Measurements from ENCODE around the gene FGF23. TPM values are rescaled to one million over a fixed set of nuclear protein-coding genes. Genes with fewer than 3 reads are reported as not detected.

The FGF23 gene
- total RNA-seq, 1 donor from 2014 or later = not detected

GRCh38 chr12:4324366-4324765 is 55.1 kb downstream of the FGF23 start:
- Mint-ChIP-seq H3K4me1 (ENCODE audit: low read depth, unreplicated experiment) (peaks cover 2% of the 10 kb centered on the region), H3K27ac (ENCODE audit: unreplicated experiment) (no peak overlapping the region), H3K4me3 (ENCODE audit: unreplicated experiment) (no peak overlapping the region), H3K36me3 (ENCODE audit: unreplicated experiment) (no peaks in the 10 kb centered on the region), H3K9me3 (ENCODE audit: unreplicated experiment) (peaks cover 3% of the 10 kb centered on the region), H3K27me3 (ENCODE audit: unreplicated experiment) (peaks cover 4% of the 10 kb centered on the region)
- TF ChIP-seq CTCF (IDR thresholded peaks at IDR 0.05; ENCODE audit: partially characterized antibody, unreplicated experiment) = no peak
- no peak for DNase-seq

GRCh38 chr12:4323396-4323795 is 56.1 kb downstream of the FGF23 start:
- Mint-ChIP-seq H3K4me3 (ENCODE audit: unreplicated experiment) (no peak overlapping the region), H3K36me3 (ENCODE audit: unreplicated experiment) (no peaks in the 10 kb centered on the region), H3K27me3 (ENCODE audit: unreplicated experiment) (peaks cover 7% of the 10 kb centered on the region), H3K9me3 (ENCODE audit: unreplicated experiment) (peaks cover 3% of the 10 kb centered on the region), H3K4me1 (ENCODE audit: low read depth, unreplicated experiment) (peaks cover 2% of the 10 kb centered on the region), H3K27ac (ENCODE audit: unreplicated experiment) (no peak overlapping the region)
- no peak for TF ChIP-seq CTCF (IDR thresholded peaks at IDR 0.05; ENCODE audit: partially characterized antibody, unreplicated experiment)
- no peak for DNase-seq

GRCh38 chr12:4322726-4323125 is 56.8 kb downstream of the FGF23 start:
- H3K27ac Mint-ChIP-seq (ENCODE audit: unreplicated experiment) = no peak overlapping the region
- H3K9me3 Mint-ChIP-seq (ENCODE audit: unreplicated experiment) = peaks cover 3% of the 10 kb centered on the region
- TF ChIP-seq CTCF (IDR thresholded peaks at IDR 0.05; ENCODE audit: partially characterized antibody, unreplicated experiment) = no peak
- DNase-seq = no peak
- no peaks in the 10 kb centered on the region for H3K36me3 Mint-ChIP-seq (ENCODE audit: unreplicated experiment)
- H3K27me3 Mint-ChIP-seq (ENCODE audit: unreplicated experiment) = peaks cover 7% of the 10 kb centered on the region
- peaks cover 2% of the 10 kb centered on the region for H3K4me1 Mint-ChIP-seq (ENCODE audit: low read depth, unreplicated experiment)
- H3K4me3 Mint-ChIP-seq (ENCODE audit: unreplicated experiment) = peak overlapping the region; percentile 22

GRCh38 chr12:4320853-4321701 is 58.4 kb downstream of the FGF23 start, which contains the start of gene TIGAR:
TSS of gene TIGAR (plus strand) at chr12:4321213. CDS start at chr12:4321272, 59 bp downstream.
- Mint-ChIP-seq H3K27ac (ENCODE audit: unreplicated experiment) (peak within 1 kb of the TSS; percentile 76), H3K27me3 (ENCODE audit: unreplicated experiment) (peaks cover 7% of the 10 kb centered on the region), H3K9me3 (ENCODE audit: unreplicated experiment) (peaks cover 3% of the 10 kb centered on the region), H3K4me3 (ENCODE audit: unreplicated experiment) (peak within 1 kb of the TSS; percentile 88), H3K36me3 (ENCODE audit: unreplicated experiment) (no peaks in the 10 kb centered on the region), H3K4me1 (ENCODE audit: low read depth, unreplicated experiment) (peaks cover 2% of the 10 kb centered on the region)
- peak; percentile 97 for DNase-seq
- TF ChIP-seq CTCF (IDR thresholded peaks at IDR 0.05; ENCODE audit: partially characterized antibody, unreplicated experiment) = no peak

- Mint-ChIP-seq H3K4me3 (ENCODE audit: unreplicated experiment) (peak overlapping the region; percentile 86), H3K4me1 (ENCODE audit: low read depth, unreplicated experiment) (peaks cover 2% of the 10 kb centered on the region), H3K36me3 (ENCODE audit: unreplicated experiment) (no peaks in the 10 kb centered on the region), H3K27ac (ENCODE audit: unreplicated experiment) (peak overlapping the region; percentile 76), H3K9me3 (ENCODE audit: unreplicated experiment) (peaks cover 3% of the 10 kb centered on the region), H3K27me3 (ENCODE audit: unreplicated experiment) (peaks cover 7% of the 10 kb centered on the region)
- TF ChIP-seq CTCF (IDR thresholded peaks at IDR 0.05; ENCODE audit: partially characterized antibody, unreplicated experiment) = no peak
- no peak for DNase-seq
Measured at GRCh38 chr12:4320497-4320852, 59.0 kb downstream of the FGF23 start.
